Measurements from ENCODE around the gene BRSK2. TPM values are rescaled to one million over a fixed set of nuclear protein-coding genes. Genes with fewer than 3 reads are reported as not detected.

Gene BRSK2
- total RNA-seq, 1 donor from 2014 or later: 49.2 TPM

DNA sequence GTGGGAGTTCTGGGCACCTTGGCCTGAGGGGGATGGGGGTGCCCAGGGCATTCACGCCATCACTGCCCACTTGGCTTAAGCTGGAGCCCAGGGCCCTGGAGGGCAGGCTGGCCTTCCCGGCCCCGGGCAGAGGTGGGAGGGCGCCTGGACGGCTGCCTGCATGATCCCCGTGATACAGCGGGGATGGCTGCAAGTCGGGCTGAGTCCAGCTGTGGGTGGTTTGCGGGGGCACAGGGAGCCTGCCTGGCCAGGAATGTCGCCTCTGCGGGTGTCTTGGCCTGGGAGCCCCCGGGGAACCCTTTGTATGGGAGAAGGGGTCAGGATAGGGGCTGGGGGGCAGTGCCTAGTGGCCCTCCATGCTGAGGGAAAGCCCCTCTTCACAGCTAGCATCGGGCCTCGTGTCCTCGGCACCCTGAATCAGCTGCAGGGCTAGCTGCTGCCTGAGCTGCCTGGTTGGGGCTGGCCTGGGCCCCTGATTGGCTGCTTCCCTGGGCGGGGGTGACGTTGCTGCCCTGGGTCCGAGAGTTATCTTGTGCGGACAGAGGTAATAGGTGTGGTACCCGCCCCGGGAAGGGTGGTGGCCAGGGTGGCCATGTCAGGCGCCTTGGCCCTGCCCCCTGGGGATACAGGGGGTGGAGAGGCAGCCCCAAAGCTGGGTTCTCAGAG lies 8.3 kb downstream of the BRSK2 start:
- Mint-ChIP-seq H3K27ac (no peak overlapping the region), H3K36me3 (ENCODE audit: insufficient read depth) (peaks cover 2% of the 10 kb centered on the region), H3K4me3 (ENCODE audit: low read depth) (no peak overlapping the region), H3K9me3 (ENCODE audit: low read depth) (peaks cover 3% of the 10 kb centered on the region), H3K4me1 (ENCODE audit: low read depth) (no peaks in the 10 kb centered on the region), H3K27me3 (no peaks in the 10 kb centered on the region)
- DNase-seq (ENCODE audit: low spot score, unreplicated experiment): no peak
- TF ChIP-seq, protein P1, sequence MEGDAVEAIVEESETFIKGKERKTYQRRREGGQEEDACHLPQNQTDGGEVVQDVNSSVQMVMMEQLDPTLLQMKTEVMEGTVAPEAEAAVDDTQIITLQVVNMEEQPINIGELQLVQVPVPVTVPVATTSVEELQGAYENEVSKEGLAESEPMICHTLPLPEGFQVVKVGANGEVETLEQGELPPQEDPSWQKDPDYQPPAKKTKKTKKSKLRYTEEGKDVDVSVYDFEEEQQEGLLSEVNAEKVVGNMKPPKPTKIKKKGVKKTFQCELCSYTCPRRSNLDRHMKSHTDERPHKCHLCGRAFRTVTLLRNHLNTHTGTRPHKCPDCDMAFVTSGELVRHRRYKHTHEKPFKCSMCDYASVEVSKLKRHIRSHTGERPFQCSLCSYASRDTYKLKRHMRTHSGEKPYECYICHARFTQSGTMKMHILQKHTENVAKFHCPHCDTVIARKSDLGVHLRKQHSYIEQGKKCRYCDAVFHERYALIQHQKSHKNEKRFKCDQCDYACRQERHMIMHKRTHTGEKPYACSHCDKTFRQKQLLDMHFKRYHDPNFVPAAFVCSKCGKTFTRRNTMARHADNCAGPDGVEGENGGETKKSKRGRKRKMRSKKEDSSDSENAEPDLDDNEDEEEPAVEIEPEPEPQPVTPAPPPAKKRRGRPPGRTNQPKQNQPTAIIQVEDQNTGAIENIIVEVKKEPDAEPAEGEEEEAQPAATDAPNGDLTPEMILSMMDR (IDR thresholded peaks at IDR 0.05; ENCODE audit: unreplicated experiment): no peak

DNA sequence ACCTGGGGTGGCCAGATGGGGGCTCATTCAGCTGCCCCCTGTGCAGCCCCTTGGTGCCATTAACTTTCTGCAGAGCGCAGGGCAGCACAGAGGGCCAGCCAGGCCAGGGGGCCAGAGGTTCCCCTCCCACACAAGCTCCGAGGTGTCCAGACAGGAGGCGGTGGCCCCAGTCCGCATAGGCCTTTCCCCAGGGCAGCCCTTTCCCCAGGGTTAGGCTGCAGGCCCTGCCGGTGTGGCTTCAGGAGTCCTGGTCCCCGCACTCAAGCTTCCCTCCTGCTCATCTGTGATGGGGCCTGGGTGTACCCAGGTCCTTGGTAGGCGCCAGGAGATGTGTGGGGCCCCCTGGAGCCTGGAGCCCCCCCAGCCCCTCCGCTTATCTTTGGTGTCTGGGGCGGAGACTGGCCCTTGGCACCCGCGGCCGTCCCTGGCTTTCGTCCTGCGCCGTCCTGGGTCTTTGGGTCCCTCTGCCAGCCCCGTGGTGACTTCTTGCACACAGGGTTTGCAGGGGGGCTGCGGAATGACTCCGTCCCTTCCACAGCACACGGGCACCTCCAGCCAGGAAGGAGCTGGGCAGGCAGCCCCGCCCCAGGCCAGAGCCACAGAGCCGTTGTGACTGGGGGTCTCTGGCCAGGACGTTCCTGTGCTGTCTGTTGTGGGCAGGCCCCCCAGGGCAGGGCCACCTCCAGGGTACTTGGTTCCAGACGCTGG lies 8.9 kb downstream of the BRSK2 start:
- TF ChIP-seq, protein P1 (IDR thresholded peaks at IDR 0.05; ENCODE audit: unreplicated experiment): no peak
- no peak overlapping the region for H3K4me3 Mint-ChIP-seq (ENCODE audit: low read depth)
- no peaks in the 10 kb centered on the region for H3K9me3 Mint-ChIP-seq (ENCODE audit: low read depth)
- H3K27ac Mint-ChIP-seq: no peak overlapping the region
- no peak for DNase-seq (ENCODE audit: low spot score, unreplicated experiment)
- H3K27me3 Mint-ChIP-seq: no peaks in the 10 kb centered on the region
- no peaks in the 10 kb centered on the region for H3K4me1 Mint-ChIP-seq (ENCODE audit: low read depth)
- H3K36me3 Mint-ChIP-seq (ENCODE audit: insufficient read depth): no peaks in the 10 kb centered on the region

DNA sequence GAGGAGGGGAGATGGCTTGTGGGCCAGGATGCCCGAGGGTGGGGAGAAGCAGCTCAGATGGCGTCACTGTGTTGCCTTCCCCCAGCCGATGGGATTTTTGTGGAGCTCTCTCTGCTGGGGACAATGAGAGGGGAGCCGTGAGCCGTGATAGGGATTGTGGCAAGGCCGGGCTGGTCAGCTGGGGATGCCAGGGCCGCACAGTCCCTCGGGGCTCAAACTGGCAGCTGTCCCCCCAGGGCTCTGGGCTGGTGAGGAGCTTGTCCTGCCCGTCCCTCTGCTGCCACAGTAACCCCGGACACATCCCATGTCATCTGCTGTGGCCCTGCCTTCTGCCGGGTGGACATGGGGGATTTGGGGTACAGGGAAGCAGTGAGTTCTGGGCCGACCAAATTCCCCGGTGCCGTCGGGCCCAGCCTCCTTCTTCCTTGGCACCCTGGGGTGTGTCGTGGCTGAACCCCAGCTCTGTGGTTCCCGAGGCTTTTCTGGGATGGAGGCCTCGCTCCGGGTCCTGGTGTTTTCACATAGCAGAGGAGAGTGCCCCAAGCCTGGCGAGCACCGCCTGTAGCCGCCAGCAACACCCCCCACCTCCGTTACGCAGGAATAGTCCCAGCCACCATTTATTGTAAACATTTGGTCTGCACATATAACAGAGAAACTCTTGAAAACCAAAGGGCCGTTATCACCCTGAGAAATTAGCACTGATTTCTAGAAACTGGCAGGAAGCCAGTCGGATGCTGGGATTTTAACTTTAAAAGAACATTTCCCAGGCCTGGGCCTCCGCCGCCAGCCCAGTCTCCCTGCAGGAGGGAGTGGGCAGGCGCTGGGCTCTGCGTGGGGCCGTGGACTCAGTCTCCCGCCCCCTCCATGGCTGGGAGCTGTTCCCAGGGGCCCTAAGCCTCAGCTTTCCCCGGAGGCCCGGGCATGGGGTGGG lies 9.9 kb downstream of the BRSK2 start:
- Mint-ChIP-seq H3K27me3 (no peaks in the 10 kb centered on the region), H3K4me1 (ENCODE audit: low read depth) (no peaks in the 10 kb centered on the region), H3K9me3 (ENCODE audit: low read depth) (no peaks in the 10 kb centered on the region), H3K27ac (no peak overlapping the region), H3K4me3 (ENCODE audit: low read depth) (no peak overlapping the region), H3K36me3 (ENCODE audit: insufficient read depth) (no peaks in the 10 kb centered on the region)
- no peak for DNase-seq (ENCODE audit: low spot score, unreplicated experiment)
- TF ChIP-seq, protein P1 (IDR thresholded peaks at IDR 0.05; ENCODE audit: unreplicated experiment): no peak

GRCh38 chr11:1400317-1401170 lies 10.8 kb downstream of the BRSK2 start:
- H3K4me1 Mint-ChIP-seq (ENCODE audit: low read depth): no peaks in the 10 kb centered on the region
- H3K9me3 Mint-ChIP-seq (ENCODE audit: low read depth): no peaks in the 10 kb centered on the region
- H3K36me3 Mint-ChIP-seq (ENCODE audit: insufficient read depth): no peaks in the 10 kb centered on the region
- H3K27ac Mint-ChIP-seq: no peak overlapping the region
- no peaks in the 10 kb centered on the region for H3K27me3 Mint-ChIP-seq
- no peak overlapping the region for H3K4me3 Mint-ChIP-seq (ENCODE audit: low read depth)
- DNase-seq (ENCODE audit: low spot score, unreplicated experiment): no peak
- TF ChIP-seq, protein P1 (IDR thresholded peaks at IDR 0.05; ENCODE audit: unreplicated experiment): no peak

Measured in progenitor cell of endocrine pancreas (in vitro differentiated cells).